Loucy (cell line): ENCODE data around the gene MACROH2A1.

ENCODE experiments used
- H2AFZ ChIP-seq: fragments of 200-600 bp; sonication (generic); 2 replicates; pipeline ENCODE4 v1.6.0; 2016; ENCODE audit warnings: antibody characterized with exemption, mild to moderate bottlenecking, low read length, moderate library complexity
- H3F3A ChIP-seq: fragments of 200-600 bp; 2 replicates; pipeline ENCODE4 v1.6.0; 2016; ENCODE audit warnings: antibody characterized with exemption, low read depth, mild to moderate bottlenecking
- H3K27me3 ChIP-seq: fragments of 200-600 bp; sonication (generic); 2 replicates; pipeline ENCODE4 v1.6.1; 2014; ENCODE audit warnings: low read length, mild to moderate bottlenecking; ENCODE audit not compliant: insufficient read depth, poor library complexity, severe bottlenecking
- H3K36me3 ChIP-seq: fragments of 200-600 bp; sonication (generic); 2 replicates; pipeline ENCODE4 v1.6.1; 2016; ENCODE audit warnings: low read length; ENCODE audit not compliant: insufficient read depth
- H3K4me1 ChIP-seq: fragments of 200-600 bp; sonication (generic); 2 replicates; pipeline ENCODE4 v1.5.1; 2014; ENCODE audit warnings: low read length, mild to moderate bottlenecking; ENCODE audit not compliant: insufficient read depth, poor library complexity, severe bottlenecking
- H3K4me2 ChIP-seq: fragments of 200-600 bp; sonication (generic); 2 replicates; pipeline ENCODE4 v1.6.0; 2014; ENCODE audit warnings: antibody characterized with exemption, low read length, low read depth, mild to moderate bottlenecking; ENCODE audit not compliant: poor library complexity, severe bottlenecking
- H3K4me3 ChIP-seq: fragments of 200-600 bp; sonication (generic); 2 replicates; pipeline ENCODE4 v1.5.1; 2014; ENCODE audit warnings: low read length, mild to moderate bottlenecking, mixed read lengths; ENCODE audit not compliant: poor library complexity, severe bottlenecking
- H3K79me2 ChIP-seq: fragments of 200-600 bp; sonication (generic); 2 replicates; pipeline ENCODE4 v1.6.1; 2014; ENCODE audit warnings: low read length; ENCODE audit not compliant: insufficient read depth
- H3K9ac ChIP-seq: fragments of 200-600 bp; sonication (generic); 2 replicates; pipeline ENCODE4 v1.6.0; 2014; ENCODE audit warnings: mild to moderate bottlenecking, low read depth, low read length, moderate library complexity; ENCODE audit not compliant: poor library complexity, severe bottlenecking
- H3K9me2 ChIP-seq: fragments of 200-600 bp; sonication (generic); replicated peaks from 2 replicates; pipeline ENCODE4 v1.6.1; 2016; ENCODE audit warnings: low read depth, low read length, mixed read lengths
- H3K9me3 ChIP-seq: fragments of 200-600 bp; sonication (generic); 2 replicates; pipeline ENCODE4 v1.6.1; 2014; ENCODE audit warnings: mild to moderate bottlenecking, antibody characterized with exemption, low read length, low read depth; ENCODE audit not compliant: insufficient read depth
- H4K20me1 ChIP-seq: fragments of 200-600 bp; sonication (generic); 2 replicates; pipeline ENCODE4 v1.6.0; 2014; ENCODE audit warnings: antibody characterized with exemption, low read length, mild to moderate bottlenecking; ENCODE audit not compliant: insufficient read depth, poor library complexity, severe bottlenecking
- CTCF ChIP-seq: fragments of 200-600 bp; sonication (generic); conservative IDR thresholded peaks from 2 replicates; pipeline ENCODE4 v1.5.1; 2014; ENCODE audit warnings: mild to moderate bottlenecking, antibody characterized with exemption, low read length
- EZH2phosphoT487 ChIP-seq: fragments of 200-600 bp; IDR thresholded peaks from 2 replicates; pipeline ENCODE4 v1.6.1; 2018; ENCODE audit warnings: antibody characterized with exemption, mild to moderate bottlenecking, moderate library complexity, borderline replicate concordance

Gene MACROH2A1

GRCh38 chr5:135356522-135357318 is 42.3 kb downstream of the MACROH2A1 start:
- no peaks in the 10 kb centered on the region for H3F3A ChIP-seq
- H3K4me3 ChIP-seq = peak overlapping the region; percentile 83
- H3K9me2 ChIP-seq = no peaks in the 10 kb centered on the region
- H3K4me2 ChIP-seq = peak overlapping the region; percentile 83
- H3K27me3 ChIP-seq = no peaks in the 10 kb centered on the region
- no peak for TF ChIP-seq CTCF
- no peak overlapping the region for H2AFZ ChIP-seq
- peaks cover 85% of the 10 kb centered on the region for H4K20me1 ChIP-seq
- peaks cover 100% of the 10 kb centered on the region for H3K79me2 ChIP-seq
- H3K36me3 ChIP-seq = peaks cover 96% of the 10 kb centered on the region
- H3K9ac ChIP-seq = peak overlapping the region; percentile 94
- peaks cover 93% of the 10 kb centered on the region for H3K4me1 ChIP-seq
- no peaks in the 10 kb centered on the region for H3K9me3 ChIP-seq

GRCh38 chr5:135355169-135355568 is 43.9 kb downstream of the MACROH2A1 start:
- Histone ChIP-seq H4K20me1 (peaks cover 97% of the 10 kb centered on the region), H3F3A (no peaks in the 10 kb centered on the region), H3K4me2 (peak overlapping the region; percentile 83), H3K4me1 (peaks cover 86% of the 10 kb centered on the region), H3K4me3 (peak overlapping the region; percentile 83), H3K9ac (peak overlapping the region; percentile 94), H3K9me2 (no peaks in the 10 kb centered on the region), H3K79me2 (peaks cover 99% of the 10 kb centered on the region), H3K27me3 (no peaks in the 10 kb centered on the region), H3K36me3 (peaks cover 96% of the 10 kb centered on the region), H2AFZ (no peak overlapping the region), H3K9me3 (no peaks in the 10 kb centered on the region)
- TF ChIP-seq CTCF = no peak

- TF ChIP-seq EZH2phosphoT487 (no peak), CTCF (no peak)
- H3K4me1 ChIP-seq = peaks cover 86% of the 10 kb centered on the region
- peak overlapping the region; percentile 83 for H3K4me2 ChIP-seq
- peaks cover 99% of the 10 kb centered on the region for H3K79me2 ChIP-seq
- no peaks in the 10 kb centered on the region for H3K9me2 ChIP-seq
- no peaks in the 10 kb centered on the region for H3K9me3 ChIP-seq
- peaks cover 96% of the 10 kb centered on the region for H3K36me3 ChIP-seq
- H3K27me3 ChIP-seq = no peaks in the 10 kb centered on the region
- no peaks in the 10 kb centered on the region for H3F3A ChIP-seq
- H3K9ac ChIP-seq = peak overlapping the region; percentile 94
- H3K4me3 ChIP-seq = peak overlapping the region; percentile 83
- H2AFZ ChIP-seq = no peak overlapping the region
- peaks cover 97% of the 10 kb centered on the region for H4K20me1 ChIP-seq
Measured at GRCh38 chr5:135353952-135354721, 44.9 kb downstream of the MACROH2A1 start.
